HepG2 (cell line): ENCODE measurements around the gene U2AF1L4.

Experiments used
- EZH2 ChIP-seq: conservative IDR thresholded peaks from 2 replicates; pipeline ENCODE4 v1.6.1; 2012; ENCODE audit warnings: mild to moderate bottlenecking, low read depth, low read length, moderate library complexity
- FOXM1 ChIP-seq: sonication (generic); formaldehyde crosslinking; IDR thresholded peaks from 2 replicates; pipeline ENCODE4 v1.5.0; 2020; ENCODE audit warnings: missing genetic modification reagents
- ONECUT2 ChIP-seq: sonication (generic); formaldehyde crosslinking; IDR thresholded peaks from 2 replicates; pipeline ENCODE4 v1.4.0; 2020; ENCODE audit warnings: missing genetic modification reagents
- PAWR ChIP-seq: sonication (generic); formaldehyde crosslinking; IDR thresholded peaks from 2 replicates; pipeline ENCODE4 v1.4.0; 2020; ENCODE audit warnings: missing genetic modification reagents, mild to moderate bottlenecking, borderline replicate concordance
- RNF2 ChIP-seq: fragments of 450-650 bp; conservative IDR thresholded peaks from 2 replicates; pipeline ENCODE4 v1.6.1; 2016; ENCODE audit warnings: low read depth
- THAP11 ChIP-seq: IDR thresholded peaks from 2 replicates; pipeline ENCODE4 v1.6.1; 2016; ENCODE audit warnings: missing biosample characterization, missing genetic modification reagents
- ZFP36 ChIP-seq: fragments of 150-350 bp; IDR thresholded peaks from 2 replicates; pipeline ENCODE4 v1.6.1; 2018; ENCODE audit warnings: borderline replicate concordance, low read length, low read depth; ENCODE audit not compliant: partially characterized antibody
- ZNF547 ChIP-seq: sonication (generic); formaldehyde crosslinking; IDR thresholded peaks from 2 replicates; pipeline ENCODE4 v1.5.1; 2020; ENCODE audit warnings: mild to moderate bottlenecking, missing genetic modification reagents
- TF ChIP-seq, protein P1 (sequence below): sonication (generic); formaldehyde crosslinking; IDR thresholded peaks from 2 replicates; pipeline ENCODE4 v1.4.0; 2020; ENCODE audit warnings: missing genetic modification reagents, mild to moderate bottlenecking, borderline replicate concordance
- TF ChIP-seq, protein P2 (sequence below): fragments of 450-650 bp; IDR thresholded peaks from 2 replicates; pipeline ENCODE4 v1.6.1; 2017; ENCODE audit warnings: mild to moderate bottlenecking

DNA sequence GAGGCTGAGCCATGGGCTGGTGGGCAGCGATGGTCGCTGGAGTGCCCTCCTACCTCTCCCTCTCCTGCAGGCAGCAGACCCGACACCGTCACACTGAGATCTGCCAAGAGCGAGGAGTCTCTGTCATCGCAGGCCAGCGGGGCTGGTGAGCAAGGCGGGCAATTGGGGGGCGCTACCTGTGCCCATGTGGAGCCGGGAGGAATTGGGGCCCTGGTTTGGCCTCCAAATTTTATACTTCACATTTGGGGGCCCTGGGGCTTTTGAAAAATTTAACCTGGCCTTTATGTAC, 40.1 kb upstream of the U2AF1L4 start:
- no peak for TF ChIP-seq FOXM1 (CRISPR knock-in tag)
- no peak for TF ChIP-seq THAP11 (CRISPR knock-in tag)
- no peak for TF ChIP-seq EZH2
- TF ChIP-seq ONECUT2 = no peak
- no peak for TF ChIP-seq ZFP36
- no peak for TF ChIP-seq PAWR (CRISPR knock-in tag)
- TF ChIP-seq, protein P1, sequence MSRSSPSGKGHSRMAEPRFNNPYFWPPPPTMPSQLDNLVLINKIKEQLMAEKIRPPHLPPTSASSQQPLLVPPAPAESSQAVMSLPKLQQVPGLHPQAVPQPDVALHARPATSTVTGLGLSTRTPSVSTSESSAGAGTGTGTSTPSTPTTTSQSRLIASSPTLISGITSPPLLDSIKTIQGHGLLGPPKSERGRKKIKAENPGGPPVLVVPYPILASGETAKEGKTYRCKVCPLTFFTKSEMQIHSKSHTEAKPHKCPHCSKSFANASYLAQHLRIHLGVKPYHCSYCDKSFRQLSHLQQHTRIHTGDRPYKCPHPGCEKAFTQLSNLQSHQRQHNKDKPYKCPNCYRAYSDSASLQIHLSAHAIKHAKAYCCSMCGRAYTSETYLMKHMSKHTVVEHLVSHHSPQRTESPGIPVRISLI = no peak
- no peak for TF ChIP-seq ZNF547 (CRISPR knock-in tag)
- TF ChIP-seq RNF2 = no peak
- TF ChIP-seq, protein P2, sequence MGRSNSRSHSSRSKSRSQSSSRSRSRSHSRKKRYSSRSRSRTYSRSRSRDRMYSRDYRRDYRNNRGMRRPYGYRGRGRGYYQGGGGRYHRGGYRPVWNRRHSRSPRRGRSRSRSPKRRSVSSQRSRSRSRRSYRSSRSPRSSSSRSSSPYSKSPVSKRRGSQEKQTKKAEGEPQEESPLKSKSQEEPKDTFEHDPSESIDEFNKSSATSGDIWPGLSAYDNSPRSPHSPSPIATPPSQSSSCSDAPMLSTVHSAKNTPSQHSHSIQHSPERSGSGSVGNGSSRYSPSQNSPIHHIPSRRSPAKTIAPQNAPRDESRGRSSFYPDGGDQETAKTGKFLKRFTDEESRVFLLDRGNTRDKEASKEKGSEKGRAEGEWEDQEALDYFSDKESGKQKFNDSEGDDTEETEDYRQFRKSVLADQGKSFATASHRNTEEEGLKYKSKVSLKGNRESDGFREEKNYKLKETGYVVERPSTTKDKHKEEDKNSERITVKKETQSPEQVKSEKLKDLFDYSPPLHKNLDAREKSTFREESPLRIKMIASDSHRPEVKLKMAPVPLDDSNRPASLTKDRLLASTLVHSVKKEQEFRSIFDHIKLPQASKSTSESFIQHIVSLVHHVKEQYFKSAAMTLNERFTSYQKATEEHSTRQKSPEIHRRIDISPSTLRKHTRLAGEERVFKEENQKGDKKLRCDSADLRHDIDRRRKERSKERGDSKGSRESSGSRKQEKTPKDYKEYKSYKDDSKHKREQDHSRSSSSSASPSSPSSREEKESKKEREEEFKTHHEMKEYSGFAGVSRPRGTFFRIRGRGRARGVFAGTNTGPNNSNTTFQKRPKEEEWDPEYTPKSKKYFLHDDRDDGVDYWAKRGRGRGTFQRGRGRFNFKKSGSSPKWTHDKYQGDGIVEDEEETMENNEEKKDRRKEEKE = no peak
